ENCODE results near the gene NUDT1.

NUDT1 gene

DNA sequence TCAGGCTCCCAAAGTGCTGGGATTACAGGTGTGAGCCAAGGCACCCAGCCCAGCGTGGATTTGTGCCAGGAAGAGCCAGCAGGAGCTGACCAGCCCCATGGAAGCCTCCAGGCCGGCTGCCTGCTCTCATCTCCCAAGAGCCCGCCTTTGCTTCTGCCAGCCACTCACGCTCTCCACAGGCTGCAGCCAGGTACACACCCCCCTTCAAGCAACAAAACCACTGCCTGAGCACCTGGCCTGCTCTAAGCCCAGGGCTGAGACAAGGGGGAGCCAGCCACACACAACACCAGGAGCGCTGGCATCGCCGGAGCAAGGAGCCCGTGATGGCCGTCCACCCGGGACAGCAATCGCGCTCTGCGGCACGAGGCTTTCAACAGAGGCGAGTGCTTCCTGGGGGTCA, 43.8 kb upstream of the NUDT1 start:
- peaks cover 45% of the 10 kb centered on the region for H3K9me3 ChIP-seq (ENCODE audit: control insufficient read depth, insufficient read depth, low read length)
- no peaks in the 10 kb centered on the region for H3K9me2 ChIP-seq (replicated peaks; ENCODE audit: control insufficient read depth, low read length)
- no peak overlapping the region for H3K4me3 ChIP-seq (ENCODE audit: low read length)
- no peak overlapping the region for H3K4me2 ChIP-seq (ENCODE audit: low read length)
- peaks cover under 1% of the 10 kb centered on the region for H3K4me1 ChIP-seq (ENCODE audit: control insufficient read depth, low read length)
- no peaks in the 10 kb centered on the region for H3K27me3 ChIP-seq (ENCODE audit: control insufficient read depth, low read length)
- H4K20me1 ChIP-seq (ENCODE audit: control insufficient read depth, insufficient read depth, low read depth, low read length): peaks cover 4% of the 10 kb centered on the region; the same call in 1 of the 2 replicates
- H3F3A ChIP-seq (ENCODE audit: control insufficient read depth, insufficient read depth): no peaks in the 10 kb centered on the region
- peaks cover 92% of the 10 kb centered on the region for H3K36me3 ChIP-seq (ENCODE audit: control insufficient read depth, low read length)
- H3K79me2 ChIP-seq (ENCODE audit: control insufficient read depth, low read length): peaks cover 54% of the 10 kb centered on the region
- no peak overlapping the region for H3K27ac ChIP-seq (ENCODE audit: low read depth, low read length)
- TF ChIP-seq, protein P1, sequence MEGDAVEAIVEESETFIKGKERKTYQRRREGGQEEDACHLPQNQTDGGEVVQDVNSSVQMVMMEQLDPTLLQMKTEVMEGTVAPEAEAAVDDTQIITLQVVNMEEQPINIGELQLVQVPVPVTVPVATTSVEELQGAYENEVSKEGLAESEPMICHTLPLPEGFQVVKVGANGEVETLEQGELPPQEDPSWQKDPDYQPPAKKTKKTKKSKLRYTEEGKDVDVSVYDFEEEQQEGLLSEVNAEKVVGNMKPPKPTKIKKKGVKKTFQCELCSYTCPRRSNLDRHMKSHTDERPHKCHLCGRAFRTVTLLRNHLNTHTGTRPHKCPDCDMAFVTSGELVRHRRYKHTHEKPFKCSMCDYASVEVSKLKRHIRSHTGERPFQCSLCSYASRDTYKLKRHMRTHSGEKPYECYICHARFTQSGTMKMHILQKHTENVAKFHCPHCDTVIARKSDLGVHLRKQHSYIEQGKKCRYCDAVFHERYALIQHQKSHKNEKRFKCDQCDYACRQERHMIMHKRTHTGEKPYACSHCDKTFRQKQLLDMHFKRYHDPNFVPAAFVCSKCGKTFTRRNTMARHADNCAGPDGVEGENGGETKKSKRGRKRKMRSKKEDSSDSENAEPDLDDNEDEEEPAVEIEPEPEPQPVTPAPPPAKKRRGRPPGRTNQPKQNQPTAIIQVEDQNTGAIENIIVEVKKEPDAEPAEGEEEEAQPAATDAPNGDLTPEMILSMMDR (IDR thresholded peaks at IDR 0.05; ENCODE audit: low read depth, low read length, poor library complexity, severe bottlenecking): no peak
- no peak for TF ChIP-seq EZH2phosphoT487 (IDR thresholded peaks at IDR 0.05; ENCODE audit: borderline replicate concordance, low read length)

DNA sequence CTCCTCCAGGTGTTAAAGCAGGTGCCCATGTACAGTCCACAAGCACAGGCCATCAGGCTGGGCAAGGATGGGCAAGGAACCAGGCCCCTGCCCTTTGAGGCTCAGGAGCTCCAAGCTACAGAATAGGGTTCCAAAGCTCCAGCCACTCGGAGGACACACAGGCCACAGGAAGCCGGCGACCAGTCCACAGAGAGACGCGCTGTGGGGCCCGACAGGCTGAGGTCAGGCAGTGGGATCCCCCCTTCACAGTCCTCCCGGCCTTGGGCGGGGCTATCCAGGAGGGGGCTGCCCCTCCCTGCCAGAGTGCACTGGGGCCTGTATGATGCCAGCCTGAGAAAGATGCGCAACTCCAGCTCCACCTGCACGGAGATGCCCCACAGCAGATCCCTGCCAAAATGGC, 43.3 kb upstream of the NUDT1 start:
- Histone ChIP-seq H3K36me3 (ENCODE audit: control insufficient read depth, low read length) (peaks cover 93% of the 10 kb centered on the region), H3K9me2 (replicated peaks; ENCODE audit: control insufficient read depth, low read length) (no peaks in the 10 kb centered on the region), H3K79me2 (ENCODE audit: control insufficient read depth, low read length) (peaks cover 59% of the 10 kb centered on the region), H3K9me3 (ENCODE audit: control insufficient read depth, insufficient read depth, low read length) (peaks cover 45% of the 10 kb centered on the region), H3K4me3 (ENCODE audit: low read length) (no peak overlapping the region), H4K20me1 (ENCODE audit: control insufficient read depth, insufficient read depth, low read depth, low read length) (peaks cover 4% of the 10 kb centered on the region), H3F3A (ENCODE audit: control insufficient read depth, insufficient read depth) (no peaks in the 10 kb centered on the region), H3K27me3 (ENCODE audit: control insufficient read depth, low read length) (no peaks in the 10 kb centered on the region), H3K27ac (ENCODE audit: low read depth, low read length) (no peak overlapping the region), H3K4me1 (ENCODE audit: control insufficient read depth, low read length) (peaks cover 6% of the 10 kb centered on the region), H3K4me2 (ENCODE audit: low read length) (no peak overlapping the region)
- TF ChIP-seq, protein P1 (IDR thresholded peaks at IDR 0.05; ENCODE audit: low read depth, low read length, poor library complexity, severe bottlenecking): no peak
- no peak for TF ChIP-seq EZH2phosphoT487 (IDR thresholded peaks at IDR 0.05; ENCODE audit: borderline replicate concordance, low read length)

DNA sequence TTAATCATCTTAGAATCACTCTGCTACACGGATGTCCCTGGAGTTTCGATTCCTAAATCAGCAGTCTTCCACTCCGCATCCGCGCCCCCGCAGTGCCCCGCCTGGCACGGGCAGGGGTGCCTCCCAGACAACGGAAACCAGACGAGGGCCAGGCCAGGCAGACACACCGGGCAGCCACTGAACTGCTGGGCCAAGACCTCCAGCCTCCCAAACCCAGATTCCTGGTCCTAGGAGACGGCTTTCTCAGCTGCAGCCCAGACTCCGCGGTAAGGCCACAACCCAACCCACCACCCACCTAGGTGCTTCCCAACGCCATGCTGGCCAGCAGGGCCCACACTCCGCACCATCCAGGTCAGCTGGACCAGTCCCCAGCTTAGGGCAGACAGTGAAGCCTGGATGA, 42.5 kb upstream of the NUDT1 start:
- Histone ChIP-seq H3K4me2 (ENCODE audit: low read length) (no peak overlapping the region), H3F3A (ENCODE audit: control insufficient read depth, insufficient read depth) (no peaks in the 10 kb centered on the region), H3K36me3 (ENCODE audit: control insufficient read depth, low read length) (peaks cover 89% of the 10 kb centered on the region), H3K9me3 (ENCODE audit: control insufficient read depth, insufficient read depth, low read length) (peaks cover 45% of the 10 kb centered on the region), H3K79me2 (ENCODE audit: control insufficient read depth, low read length) (peaks cover 56% of the 10 kb centered on the region), H3K27me3 (ENCODE audit: control insufficient read depth, low read length) (no peaks in the 10 kb centered on the region), H3K4me3 (ENCODE audit: low read length) (no peak overlapping the region), H3K9me2 (replicated peaks; ENCODE audit: control insufficient read depth, low read length) (no peaks in the 10 kb centered on the region), H4K20me1 (ENCODE audit: control insufficient read depth, insufficient read depth, low read depth, low read length) (peaks cover 4% of the 10 kb centered on the region), H3K27ac (ENCODE audit: low read depth, low read length) (no peak overlapping the region), H3K4me1 (ENCODE audit: control insufficient read depth, low read length) (peaks cover 14% of the 10 kb centered on the region)
- TF ChIP-seq, protein P1 (IDR thresholded peaks at IDR 0.05; ENCODE audit: low read depth, low read length, poor library complexity, severe bottlenecking): no peak
- TF ChIP-seq EZH2phosphoT487 (IDR thresholded peaks at IDR 0.05; ENCODE audit: borderline replicate concordance, low read length): no peak

Data from DOHH2 (cell line).